ENCODE data around the gene RBL2. TPM values are rescaled to one million over a fixed set of nuclear protein-coding genes. Genes with fewer than 3 reads are reported as not detected.

The RBL2 gene
- polyA plus RNA-seq, 1 donor (not counting 4 experiments of a cell fraction or from before 2014, with no cell fraction given) = 44.6 TPM

- H3K4me1 ChIP-seq (ENCODE audit: control insufficient read depth, extremely low read depth, insufficient read depth, low read length) = peaks cover 4% of the 10 kb centered on the region
- H2AFZ ChIP-seq (ENCODE audit: control insufficient read depth, low read length) = no peak overlapping the region
- no peak for TF ChIP-seq CTCF (optimal IDR thresholded peaks at IDR 0.05 in 1 of 3, IDR thresholded peaks at IDR 0.05 in 1 of 3, conservative IDR thresholded peaks at IDR 0.05 in 1 of 3; ENCODE audit: extremely low read depth in 1 of 3, insufficient read depth in 2 of 3, low read length in 3 of 3)
- TF ChIP-seq EZH2 (IDR thresholded peaks at IDR 0.05; ENCODE audit: low read length) = no peak
- dilution Hi-C loops (cut with MboI; ENCODE audit: extremely low pct_ligation_motif_present, low sequenced_read_pairs) = no loop called here
- H3K9me3 ChIP-seq (ENCODE audit: control insufficient read depth, low read depth, low read length) = no peaks in the 10 kb centered on the region
- H3K4me3 ChIP-seq (ENCODE audit: control insufficient read depth in 2 of 3, extremely low read depth in 1 of 3, insufficient read depth in 2 of 3, low read depth in 1 of 3, low read length in 3 of 3) = no peak overlapping the region
- H4K20me1 ChIP-seq (ENCODE audit: control insufficient read depth, extremely low read depth, insufficient read depth, low read length) = no peaks in the 10 kb centered on the region
- H3K79me2 ChIP-seq (ENCODE audit: control insufficient read depth, insufficient read depth, low read length) = no peaks in the 10 kb centered on the region
- H3K9me1 ChIP-seq (ENCODE audit: control insufficient read depth, extremely low read depth, insufficient read depth, low read length) = no peaks in the 10 kb centered on the region
- H3K36me3 ChIP-seq (ENCODE audit: control insufficient read depth in 2 of 2, extremely low read depth in 1 of 2, insufficient read depth in 2 of 2, low read length in 2 of 2) = no peaks in the 10 kb centered on the region
- no peak for DNase-seq (ENCODE audit: low read depth, low spot score)
- no peak overlapping the region for H3K27ac ChIP-seq (ENCODE audit: control insufficient read depth, insufficient read depth, low read length)
- H3K4me2 ChIP-seq (ENCODE audit: control insufficient read depth, extremely low read depth, insufficient read depth, low read depth, low read length) = no peak overlapping the region
- no peaks in the 10 kb centered on the region for H3K27me3 ChIP-seq (ENCODE audit: control insufficient read depth, extremely low read depth, insufficient read depth, low read length)
- FAIRE-seq = no peak
- H3K9ac ChIP-seq (ENCODE audit: control insufficient read depth, extremely low read depth, insufficient read depth, low read length) = no peak overlapping the region
These were observed 89.8 kb downstream of the RBL2 start for GRCh38 chr16:53523971-53524548.

- Histone ChIP-seq H3K4me3 (ENCODE audit: control insufficient read depth in 2 of 3, extremely low read depth in 1 of 3, insufficient read depth in 2 of 3, low read depth in 1 of 3, low read length in 3 of 3) (no peak overlapping the region), H3K4me1 (ENCODE audit: control insufficient read depth, extremely low read depth, insufficient read depth, low read length) (peaks cover 4% of the 10 kb centered on the region), H3K9ac (ENCODE audit: control insufficient read depth, extremely low read depth, insufficient read depth, low read length) (no peak overlapping the region), H3K79me2 (ENCODE audit: control insufficient read depth, insufficient read depth, low read length) (no peaks in the 10 kb centered on the region), H4K20me1 (ENCODE audit: control insufficient read depth, extremely low read depth, insufficient read depth, low read length) (no peaks in the 10 kb centered on the region), H3K27ac (ENCODE audit: control insufficient read depth, insufficient read depth, low read length) (no peak overlapping the region), H2AFZ (ENCODE audit: control insufficient read depth, low read length) (no peak overlapping the region), H3K27me3 (ENCODE audit: control insufficient read depth, extremely low read depth, insufficient read depth, low read length) (no peaks in the 10 kb centered on the region), H3K36me3 (ENCODE audit: control insufficient read depth in 2 of 2, extremely low read depth in 1 of 2, insufficient read depth in 2 of 2, low read length in 2 of 2) (no peaks in the 10 kb centered on the region), H3K9me1 (ENCODE audit: control insufficient read depth, extremely low read depth, insufficient read depth, low read length) (no peaks in the 10 kb centered on the region), H3K4me2 (ENCODE audit: control insufficient read depth, extremely low read depth, insufficient read depth, low read depth, low read length) (no peak overlapping the region), H3K9me3 (ENCODE audit: control insufficient read depth, low read depth, low read length) (no peaks in the 10 kb centered on the region)
- dilution Hi-C loops (cut with MboI; ENCODE audit: extremely low pct_ligation_motif_present, low sequenced_read_pairs) = no loop called here
- TF ChIP-seq EZH2 (IDR thresholded peaks at IDR 0.05; ENCODE audit: low read length) = no peak
- TF ChIP-seq CTCF (optimal IDR thresholded peaks at IDR 0.05 in 1 of 3, IDR thresholded peaks at IDR 0.05 in 1 of 3, conservative IDR thresholded peaks at IDR 0.05 in 1 of 3; ENCODE audit: extremely low read depth in 1 of 3, insufficient read depth in 2 of 3, low read length in 3 of 3) = no peak
- no peak for FAIRE-seq
- DNase-seq (ENCODE audit: low read depth, low spot score) = no peak
These were observed 94.5 kb downstream of the RBL2 start for GRCh38 chr16:53528797-53529196.
